Sigmoid colon (tissue), 7 donors: Measurements from ENCODE around the gene ARHGEF28. TPM values are rescaled to one million over a fixed set of nuclear protein-coding genes. Genes with fewer than 3 reads are reported as not detected.

Source experiments
- DNase-seq: peaks from one replicate; pipeline ENCODE4 v3.0.0-alpha.2; 2019
- H3K27ac ChIP-seq, 4 donors: fragments of 200-600 bp; sonication (generic); one replicate each; pipeline ENCODE4 v1.5.1; 2016 to 2019; ENCODE audit warnings: mild to moderate bottlenecking in 1 of 4
- H3K27me3 ChIP-seq, 3 donors: fragments of 200-600 bp; sonication (generic); one replicate each; pipeline ENCODE4 v1.5.1; 2019; ENCODE audit warnings: mild to moderate bottlenecking in 1 of 3
- H3K36me3 ChIP-seq, 4 donors: fragments of 200-600 bp; sonication (generic); one replicate each; pipeline ENCODE4 v1.5.1; 2016 to 2019
- H3K4me1 ChIP-seq, 4 donors: fragments of 200-600 bp; sonication (generic); one replicate each; pipeline ENCODE4 v1.5.1; 2017 to 2019
- H3K4me3 ChIP-seq, 4 donors: fragments of 200-600 bp; sonication (generic); one replicate each; pipeline ENCODE4 v1.5.1; 2017 to 2019; ENCODE audit warnings: mild to moderate bottlenecking in 2 of 4, moderate library complexity in 1 of 4
- H3K9me3 ChIP-seq, 4 donors: fragments of 200-600 bp in 3 of 4; sonication (generic) in 3 of 4; one replicate each; pipeline versions ENCODE4 v1.5.1 to v1.6.1; 2013 to 2019
- CTCF ChIP-seq, 4 experiments: fragments of 450-650 bp in 3 of 4; fragments of 200-600 bp in 1 of 4; IDR thresholded peaks; one replicate each; pipeline ENCODE4 v1.5.1; 2016 to 2019; ENCODE audit warnings: antibody characterized with exemption in 4 of 4, mild to moderate bottlenecking in 3 of 4, moderate library complexity in 2 of 4
- EP300 ChIP-seq, 4 donors: sonication (generic); formaldehyde crosslinking; IDR thresholded peaks; one replicate each; pipeline ENCODE4 v1.6.1; 2017; ENCODE audit warnings: antibody characterized with exemption in 4 of 4
- POLR2A ChIP-seq, 2 donors: fragments of 450-650 bp; IDR thresholded peaks; one replicate each; pipeline ENCODE4 v1.6.1; 2016; ENCODE audit warnings: antibody characterized with exemption in 2 of 2, mild to moderate bottlenecking in 2 of 2, moderate library complexity in 2 of 2
- POLR2AphosphoS5 ChIP-seq, 4 donors: sonication (generic); formaldehyde crosslinking; IDR thresholded peaks; one replicate each; pipeline ENCODE4 v1.6.1; 2017; ENCODE audit warnings: antibody characterized with exemption in 4 of 4
- WGBS, 2 donors: extraction: QIAGEN DNeasy Blood & Tissue Kit; methylation state at CpG; one replicate each; pipeline ENCODE4 v1.1.7; 2013; 5-methylcytosine and 5-hydroxymethylcytosine counted together
- intact Hi-C: fragments of 100-400 bp; cut with DNase I; formaldehyde crosslinking; loops from one replicate; pipeline ENCODE4 v1.15.1; 2023
- polyA plus RNA-seq, 3 donors: library from polyadenylated mRNA; stranded (reverse); fragments of 200-250 nt; gene quantifications; one replicate each; pipeline ENCODE4 v1.2.3, GENCODE V29; 2013
- total RNA-seq, 4 donors: library from RNA; depleted of rRNA; stranded (reverse); fragments of >200 nt; gene quantifications; one replicate each; pipeline ENCODE4 v1.1.0, GENCODE V29; 2016
- donor health status: healthy with polysubstance abuse.
- donor health status: Bipolar disorder and iron deficiency.
- donor health status: healthy.

ARHGEF28 gene
- total and polyA plus RNA-seq, 7 donors, result 3.0 to 6.9 (median 3.7) TPM

GRCh38 chr5:73733219-73733618 is 107.2 kb downstream of the ARHGEF28 start:
- 82 to 85% methylated on average over 1 of the region's 1 CpG for WGBS, 2 donors
- no peak for TF ChIP-seq POLR2A (IDR thresholded peaks at IDR 0.05)
- H3K27me3 ChIP-seq, result no peaks in the 10 kb centered on the region
- no peaks in the 10 kb centered on the region for H3K9me3 ChIP-seq
- H3K36me3 ChIP-seq, result no peaks in the 10 kb centered on the region
- DNase-seq, result no peak
- H3K4me1 ChIP-seq, result no peaks in the 10 kb centered on the region
- H3K27ac ChIP-seq, result no peak overlapping the region
- intact Hi-C loops, result no loop called here
- no peak overlapping the region for H3K4me3 ChIP-seq

- WGBS, 2 donors, result 70 to 96% methylated on average over 4 of the region's 4 CpGs
- no peak overlapping the region for H3K4me3 ChIP-seq
- TF ChIP-seq POLR2AphosphoS5 (IDR thresholded peaks at IDR 0.05) (no peak), POLR2A (IDR thresholded peaks at IDR 0.05) (no peak), EP300 (IDR thresholded peaks at IDR 0.05) (no peak), CTCF (IDR thresholded peaks at IDR 0.05) (no peak)
- H3K4me1 ChIP-seq, result no peaks in the 10 kb centered on the region
- DNase-seq, result no peak
- intact Hi-C loops, result no loop called here
- no peak overlapping the region for H3K27ac ChIP-seq
- no peaks in the 10 kb centered on the region for H3K36me3 ChIP-seq
- no peaks in the 10 kb centered on the region for H3K27me3 ChIP-seq
- no peaks in the 10 kb centered on the region for H3K9me3 ChIP-seq
These were observed 109.2 kb downstream of the ARHGEF28 start for GRCh38 chr5:73735032-73735734.

- Histone ChIP-seq H3K27ac (no peak overlapping the region), H3K36me3 (no peaks in the 10 kb centered on the region), H3K9me3 (no peaks in the 10 kb centered on the region), H3K4me1 (no peaks in the 10 kb centered on the region), H3K4me3 (no peak overlapping the region), H3K27me3 (no peaks in the 10 kb centered on the region)
- 98% methylated on average over 1 of the region's 1 CpG for WGBS, 2 donors
- TF ChIP-seq CTCF (IDR thresholded peaks at IDR 0.05), result no peak
- TF ChIP-seq EP300 (IDR thresholded peaks at IDR 0.05), result no peak
- no peak for TF ChIP-seq POLR2AphosphoS5 (IDR thresholded peaks at IDR 0.05)
- no peak for TF ChIP-seq POLR2A (IDR thresholded peaks at IDR 0.05)
- DNase-seq, result no peak
- intact Hi-C loops, result no loop called here
These were observed 113.7 kb downstream of the ARHGEF28 start for GRCh38 chr5:73739650-73740049.

- Histone ChIP-seq H3K4me3 (no peak overlapping the region), H3K36me3 (no peaks in the 10 kb centered on the region), H3K27me3 (no peaks in the 10 kb centered on the region), H3K9me3 (no peaks in the 10 kb centered on the region), H3K4me1 (peaks cover 0 to 1% (median 0%) of the 10 kb centered on the region in 4 donors), H3K27ac (no peak overlapping the region)
- TF ChIP-seq POLR2AphosphoS5 (IDR thresholded peaks at IDR 0.05), result no peak
- TF ChIP-seq EP300 (IDR thresholded peaks at IDR 0.05), result no peak
- no peak for TF ChIP-seq CTCF (IDR thresholded peaks at IDR 0.05)
- TF ChIP-seq POLR2A (IDR thresholded peaks at IDR 0.05), result no peak
- intact Hi-C loops, result no loop called here
- DNase-seq, result no peak
- WGBS, 2 donors, result 69 to 77% methylated on average over 4 of the region's 4 CpGs
These were observed 114.3 kb downstream of the ARHGEF28 start for GRCh38 chr5:73740274-73740790.

- 83 to 87% methylated on average over 2 of the region's 2 CpGs for WGBS, 2 donors
- no peak overlapping the region for H3K27ac ChIP-seq
These were observed 117.2 kb downstream of the ARHGEF28 start for GRCh38 chr5:73743161-73743560.

More at GRCh38 chr5:73743161-73743560, 117.2 kb downstream of the ARHGEF28 start:
- Histone ChIP-seq H3K4me3 (no peak overlapping the region), H3K27me3 (no peaks in the 10 kb centered on the region), H3K4me1 (peaks cover 0 to 8% (median 1%) of the 10 kb centered on the region in 4 donors), H3K9me3 (no peaks in the 10 kb centered on the region), H3K36me3 (no peaks in the 10 kb centered on the region)
- intact Hi-C loops, result no loop called here
- no peak for DNase-seq
- TF ChIP-seq CTCF (IDR thresholded peaks at IDR 0.05) (no peak), POLR2A (IDR thresholded peaks at IDR 0.05) (no peak), EP300 (IDR thresholded peaks at IDR 0.05) (no peak), POLR2AphosphoS5 (IDR thresholded peaks at IDR 0.05) (no peak)
